ENCODE measurements around the gene DHRS2. TPM values are rescaled to one million over a fixed set of nuclear protein-coding genes. Genes with fewer than 3 reads are reported as not detected.

The DHRS2 gene
- total and polyA plus RNA-seq, 10 of the 15 experiments (the other 5 are each of a cell fraction or from before 2014, with no cell fraction given) = 0.09 to 1.8 (median 0.73) TPM; not detected in 1

DNA sequence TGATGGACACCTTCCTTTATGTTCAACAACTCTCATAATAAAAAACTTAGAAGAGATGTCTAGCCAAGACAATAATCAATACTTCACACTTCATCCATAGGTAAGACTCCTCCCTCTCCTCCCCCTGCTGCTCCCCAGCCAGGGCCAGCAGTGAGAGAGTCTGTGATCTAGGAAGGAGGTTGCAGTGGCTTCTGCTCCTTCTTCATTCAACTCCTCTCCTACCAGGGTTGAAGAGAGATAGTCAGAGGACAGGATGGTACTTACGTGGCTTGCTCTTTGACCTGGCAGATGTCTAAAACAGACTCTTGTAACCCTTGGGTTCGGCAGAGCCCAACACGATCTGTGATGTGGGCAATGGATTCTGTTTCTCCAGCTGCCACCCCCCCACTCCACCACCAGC, 31.0 kb downstream of the DHRS2 start:
- ChIA-PET RAD21 (ENCODE audit: unreplicated experiment) (interaction anchor here (0.6 to 0.9 kb wide), 3 partner anchors 76 to 263 kb away, joined by 3 read pairs; no protein-coding TSS in a partner anchor), CTCF (interaction anchor here (1.2 to 4.8 kb wide), 4 partner anchors 9 to 264 kb away, joined by 4 to 27 read pairs (median 7); no protein-coding TSS in a partner anchor), POLR2A (no interaction called here), SMC1A (ENCODE audit: uncharacterized antibody, unreplicated experiment) (interaction anchor here (1.3 to 1.4 kb wide), 2 partner anchors 78 to 243 kb away, joined by 4 read pairs; no protein-coding TSS in a partner anchor)
- 0% methylated on average over 3 of the region's 3 CpGs for WGBS (ENCODE audit: insufficient coverage, insufficient replicate concordance, low lambda C conversion rate, missing lambda C conversion rate)
- Histone ChIP-seq H3K4me2 (ENCODE audit: control insufficient read depth, insufficient read depth) (no peak overlapping the region), H2AFZ (ENCODE audit: control insufficient read depth, low read depth, low read length) (no peak overlapping the region), H3K27me3 (replicated peaks in 1 of 2; ENCODE audit: control insufficient read depth in 2 of 2, insufficient read depth in 2 of 2, low read length in 1 of 2) (no peaks in the 10 kb centered on the region; a peak in 1 of 4 replicates), H3K4me1 (ENCODE audit: control insufficient read depth, insufficient read depth, low read length) (no peaks in the 10 kb centered on the region), H3K9ac (ENCODE audit: control insufficient read depth, insufficient read depth, low read length) (no peak overlapping the region), H3K79me2 (ENCODE audit: control insufficient read depth, insufficient read depth, low read length) (no peaks in the 10 kb centered on the region), H4K20me1 (ENCODE audit: control insufficient read depth, insufficient read depth) (no peaks in the 10 kb centered on the region), H3K27ac (ENCODE audit: control insufficient read depth, insufficient read depth) (no peak overlapping the region), H3K36me3 (ENCODE audit: control insufficient read depth in 2 of 2, insufficient read depth in 2 of 2, low read length in 1 of 2) (no peaks in the 10 kb centered on the region), H3K4me3 (no peak overlapping the region), H3K9me3 (replicated peaks; ENCODE audit: control insufficient read depth, insufficient read depth, low read length) (no peaks in the 10 kb centered on the region)
- no peak for FAIRE-seq
- ATAC-seq = no peak
- in situ Hi-C loops (cut with MboI) = no loop called here
- TF ChIP-seq MTA3 (IDR thresholded peaks at IDR 0.05; ENCODE audit: borderline replicate concordance, low read length) (no peak), IRF4 (IDR thresholded peaks at IDR 0.05; ENCODE audit: low read depth, low read length) (no peak), EZH2 (IDR thresholded peaks at IDR 0.05; ENCODE audit: borderline replicate concordance, control insufficient read depth, low read depth, low read length) (no peak), EED (IDR thresholded peaks at IDR 0.05; ENCODE audit: low read depth) (no peak), ZNF384 (IDR thresholded peaks at IDR 0.05; ENCODE audit: borderline replicate concordance, low read depth, low read length) (no peak), ZNF622 (IDR thresholded peaks at IDR 0.05) (no peak), ASH2L (IDR thresholded peaks at IDR 0.05; ENCODE audit: borderline replicate concordance, low read depth) (no peak), NR2F1 (conservative IDR thresholded peaks at IDR 0.05) (no peak), BCL11A (IDR thresholded peaks at IDR 0.05; ENCODE audit: low read depth, low read length) (no peak), PAX8 (IDR thresholded peaks at IDR 0.05) (no peak), FOXK2 (IDR thresholded peaks at IDR 0.05) (no peak), ESRRA (IDR thresholded peaks at IDR 0.05; ENCODE audit: low read length) (no peak), KAT2A (conservative IDR thresholded peaks at IDR 0.05; ENCODE audit: control insufficient read depth, low read depth, low read length) (no peak)
- TF ChIP-seq, protein P1, sequence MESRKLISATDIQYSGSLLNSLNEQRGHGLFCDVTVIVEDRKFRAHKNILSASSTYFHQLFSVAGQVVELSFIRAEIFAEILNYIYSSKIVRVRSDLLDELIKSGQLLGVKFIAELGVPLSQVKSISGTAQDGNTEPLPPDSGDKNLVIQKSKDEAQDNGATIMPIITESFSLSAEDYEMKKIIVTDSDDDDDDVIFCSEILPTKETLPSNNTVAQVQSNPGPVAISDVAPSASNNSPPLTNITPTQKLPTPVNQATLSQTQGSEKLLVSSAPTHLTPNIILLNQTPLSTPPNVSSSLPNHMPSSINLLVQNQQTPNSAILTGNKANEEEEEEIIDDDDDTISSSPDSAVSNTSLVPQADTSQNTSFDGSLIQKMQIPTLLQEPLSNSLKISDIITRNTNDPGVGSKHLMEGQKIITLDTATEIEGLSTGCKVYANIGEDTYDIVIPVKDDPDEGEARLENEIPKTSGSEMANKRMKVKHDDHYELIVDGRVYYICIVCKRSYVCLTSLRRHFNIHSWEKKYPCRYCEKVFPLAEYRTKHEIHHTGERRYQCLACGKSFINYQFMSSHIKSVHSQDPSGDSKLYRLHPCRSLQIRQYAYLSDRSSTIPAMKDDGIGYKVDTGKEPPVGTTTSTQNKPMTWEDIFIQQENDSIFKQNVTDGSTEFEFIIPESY (IDR thresholded peaks at IDR 0.05) = no peak
- TF ChIP-seq, protein P2, sequence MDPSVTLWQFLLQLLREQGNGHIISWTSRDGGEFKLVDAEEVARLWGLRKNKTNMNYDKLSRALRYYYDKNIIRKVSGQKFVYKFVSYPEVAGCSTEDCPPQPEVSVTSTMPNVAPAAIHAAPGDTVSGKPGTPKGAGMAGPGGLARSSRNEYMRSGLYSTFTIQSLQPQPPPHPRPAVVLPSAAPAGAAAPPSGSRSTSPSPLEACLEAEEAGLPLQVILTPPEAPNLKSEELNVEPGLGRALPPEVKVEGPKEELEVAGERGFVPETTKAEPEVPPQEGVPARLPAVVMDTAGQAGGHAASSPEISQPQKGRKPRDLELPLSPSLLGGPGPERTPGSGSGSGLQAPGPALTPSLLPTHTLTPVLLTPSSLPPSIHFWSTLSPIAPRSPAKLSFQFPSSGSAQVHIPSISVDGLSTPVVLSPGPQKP (IDR thresholded peaks at IDR 0.05; ENCODE audit: low read depth, low read length) = no peak
- no TSS peak for BruUV-seq (replicated peaks)
- intact Hi-C loops (cut with micrococcal nuclease; ENCODE audit: unreplicated experiment) = loop anchor here (2.0 to 10.0 kb wide), 2 partner anchors 78 to 258 kb away; no protein-coding TSS in a partner anchor
- DNase-seq (ENCODE audit: low read depth, low spot score) = no peak

Data from GM12878 (cell line).